ENCODE data around the gene SEC23B. TPM values are rescaled to one million over a fixed set of nuclear protein-coding genes. Genes with fewer than 3 reads are reported as not detected.
A peak's percentile ranks its signal among the peaks of the same experiment; 100 is the strongest.

The SEC23B gene
- total RNA-seq, 4 donors from 2014 or later, result 14.1 to 21.0 (median 18.7) TPM

DNA sequence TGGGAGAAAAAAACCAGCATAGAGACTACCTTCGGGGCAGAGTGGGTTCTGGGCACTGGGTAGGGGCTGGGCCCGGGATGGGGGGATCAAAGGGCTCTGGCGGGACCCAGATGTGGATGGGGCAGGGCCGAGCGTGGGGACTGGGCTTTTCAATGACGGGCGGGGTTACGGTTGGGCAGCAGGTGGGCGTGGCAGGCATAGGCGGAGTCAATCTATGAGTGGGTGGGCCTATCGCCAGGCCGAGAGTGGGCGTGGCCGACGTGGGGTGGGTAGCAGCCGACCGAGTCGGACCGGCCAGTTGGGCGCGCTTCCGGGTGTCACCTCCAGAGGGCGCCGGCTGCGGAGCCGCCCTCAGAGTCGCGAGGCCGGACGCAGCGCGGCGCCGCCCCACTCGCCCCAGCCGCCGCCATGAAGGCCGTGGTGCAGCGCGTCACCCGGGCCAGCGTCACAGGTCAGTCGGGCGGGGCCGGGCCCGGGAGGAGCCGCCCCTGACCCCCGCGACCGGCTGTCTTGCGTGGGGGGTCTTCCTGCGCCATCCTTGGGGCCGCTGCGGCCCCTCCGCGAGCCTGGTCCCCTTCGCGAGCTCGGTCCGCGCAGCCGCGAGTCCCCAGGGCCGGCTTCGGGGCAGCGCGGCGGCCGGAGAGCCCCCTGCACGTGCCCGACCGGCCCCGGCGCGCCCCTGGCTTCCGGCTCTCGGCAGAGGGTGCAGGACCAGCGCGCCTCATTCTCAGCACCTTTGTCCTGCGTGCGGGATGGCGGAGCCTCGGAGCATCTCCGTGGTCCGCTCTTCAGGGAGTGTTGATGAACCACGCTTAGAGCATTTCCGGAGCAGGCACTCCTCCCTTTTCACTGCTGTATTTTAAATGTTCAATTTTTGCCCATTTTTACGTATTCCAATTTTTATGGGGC is 80.2 kb downstream of the SEC23B start, which contains the start of gene DTD1:
TSS of gene DTD1 (plus strand) at position 390 of the 909 bp plus-strand sequence. CDS start at position 409, 19 bp downstream.
- under 1% methylated on average over 49 of the region's 88 CpGs for WGBS

DNA sequence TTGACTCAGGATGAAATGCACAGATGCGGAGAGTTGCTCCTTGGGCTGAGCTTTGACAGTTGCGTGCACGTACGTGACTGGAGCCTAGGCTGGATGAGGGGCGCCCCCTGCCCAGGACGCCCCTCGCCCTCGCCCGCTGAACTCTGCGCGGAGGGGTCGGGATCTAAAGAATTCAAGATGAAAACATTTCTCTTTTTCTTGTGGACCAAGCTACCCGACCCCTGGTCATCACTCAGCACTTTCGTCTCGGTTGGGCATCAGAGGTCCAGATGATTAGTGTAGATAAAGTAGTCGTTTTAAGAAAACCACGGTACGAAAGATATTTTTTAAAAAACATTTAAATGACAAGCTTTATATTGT is 80.8 kb downstream of the SEC23B start:
- H3K4me1 ChIP-seq, result peaks cover 11 to 17% (median 15%) of the 10 kb centered on the region in 4 donors
- H3K27ac ChIP-seq (replicated peaks in 1 of 4), result peak overlapping the region; percentile 78 to 87 (median 83)
- intact Hi-C loops (cut with DNase I), result loop anchor here (10.0 kb wide), 1 partner anchor 206 kb away; no protein-coding TSS in a partner anchor

More for the DNA sequence above, 80.2 kb downstream of the SEC23B start, which contains the start of gene DTD1:
- Histone ChIP-seq H3K4me1 (peaks cover 11 to 17% (median 15%) of the 10 kb centered on the region in 4 donors), H3K27ac (replicated peaks in 1 of 4) (peak within 1 kb of the TSS; percentile 78 to 87 (median 83)), H3K4me3 (peak within 1 kb of the TSS; percentile 86 to 98 (median 94)), H3K9me3 (no peaks in the 10 kb centered on the region), H3K27me3 (no peaks in the 10 kb centered on the region), H3K36me3 (no peaks in the 10 kb centered on the region)
- TF ChIP-seq, protein P1, sequence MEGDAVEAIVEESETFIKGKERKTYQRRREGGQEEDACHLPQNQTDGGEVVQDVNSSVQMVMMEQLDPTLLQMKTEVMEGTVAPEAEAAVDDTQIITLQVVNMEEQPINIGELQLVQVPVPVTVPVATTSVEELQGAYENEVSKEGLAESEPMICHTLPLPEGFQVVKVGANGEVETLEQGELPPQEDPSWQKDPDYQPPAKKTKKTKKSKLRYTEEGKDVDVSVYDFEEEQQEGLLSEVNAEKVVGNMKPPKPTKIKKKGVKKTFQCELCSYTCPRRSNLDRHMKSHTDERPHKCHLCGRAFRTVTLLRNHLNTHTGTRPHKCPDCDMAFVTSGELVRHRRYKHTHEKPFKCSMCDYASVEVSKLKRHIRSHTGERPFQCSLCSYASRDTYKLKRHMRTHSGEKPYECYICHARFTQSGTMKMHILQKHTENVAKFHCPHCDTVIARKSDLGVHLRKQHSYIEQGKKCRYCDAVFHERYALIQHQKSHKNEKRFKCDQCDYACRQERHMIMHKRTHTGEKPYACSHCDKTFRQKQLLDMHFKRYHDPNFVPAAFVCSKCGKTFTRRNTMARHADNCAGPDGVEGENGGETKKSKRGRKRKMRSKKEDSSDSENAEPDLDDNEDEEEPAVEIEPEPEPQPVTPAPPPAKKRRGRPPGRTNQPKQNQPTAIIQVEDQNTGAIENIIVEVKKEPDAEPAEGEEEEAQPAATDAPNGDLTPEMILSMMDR (IDR thresholded peaks at IDR 0.05), result peak; percentile 70 to 83 (median 74)
- no peak for TF ChIP-seq POLR2A (IDR thresholded peaks at IDR 0.05; ENCODE audit: low read depth)
- no peak for TF ChIP-seq EP300 (IDR thresholded peaks at IDR 0.05)
- TF ChIP-seq POLR2AphosphoS5 (IDR thresholded peaks at IDR 0.05), result peak in 1 of 2 donors; percentile 45
- intact Hi-C loops (cut with DNase I), result loop anchor here (10.0 kb wide), 1 partner anchor 207 kb away; no protein-coding TSS in a partner anchor
- peak; percentile 97 for DNase-seq (ENCODE audit: extremely low spot score)

DNA sequence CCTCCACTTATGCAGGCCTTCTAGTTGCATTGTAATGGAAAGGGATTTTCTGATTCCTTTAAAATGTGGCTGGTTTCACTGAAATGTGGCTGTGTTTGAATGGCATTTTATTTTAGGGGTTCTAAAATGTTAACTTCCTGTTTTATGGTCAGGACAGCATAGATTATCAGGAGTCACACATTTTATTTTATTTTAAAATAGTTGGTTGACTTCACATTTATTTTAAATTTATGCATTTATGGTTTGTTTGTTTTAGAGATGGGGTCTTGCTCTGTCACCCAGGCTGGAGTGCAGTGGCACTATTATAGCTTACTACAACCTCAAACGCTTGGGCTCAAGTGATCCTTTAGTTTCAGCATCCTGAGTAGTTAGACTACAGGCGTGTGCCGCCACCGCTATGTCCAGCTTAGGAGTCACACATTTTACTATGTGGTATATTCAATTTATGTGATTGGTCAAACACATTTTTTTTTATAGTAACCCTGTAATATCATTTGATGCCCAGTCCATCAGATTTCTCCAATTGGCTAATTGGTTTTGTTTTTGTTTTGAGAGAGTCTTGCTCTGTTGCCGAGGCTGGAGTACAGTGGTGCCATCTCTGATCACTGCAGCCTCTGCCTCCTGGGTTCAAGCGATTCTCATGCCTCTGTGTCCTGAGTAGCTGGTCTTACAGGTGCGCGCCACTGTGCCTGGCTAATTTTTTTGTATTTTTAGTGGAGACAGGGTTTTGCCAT is 82.4 kb downstream of the SEC23B start:
- Histone ChIP-seq H3K36me3 (peaks cover 0 to 16% (median 15%) of the 10 kb centered on the region in 4 donors), H3K27ac (replicated peaks in 1 of 4) (no peak overlapping the region), H3K4me1 (peaks cover 11 to 17% (median 15%) of the 10 kb centered on the region in 4 donors), H3K9me3 (no peaks in the 10 kb centered on the region), H3K4me3 (no peak overlapping the region), H3K27me3 (no peaks in the 10 kb centered on the region)
- intact Hi-C loops (cut with DNase I), result loop anchor here (10.0 kb wide), 1 partner anchor 205 kb away; no protein-coding TSS in a partner anchor
- WGBS, result 93% methylated on average over 8 of the region's 8 CpGs
- no peak for DNase-seq (ENCODE audit: extremely low spot score)
- no peak for TF ChIP-seq POLR2A (IDR thresholded peaks at IDR 0.05; ENCODE audit: low read depth)
- no peak for TF ChIP-seq POLR2AphosphoS5 (IDR thresholded peaks at IDR 0.05)
- TF ChIP-seq EP300 (IDR thresholded peaks at IDR 0.05), result no peak
- TF ChIP-seq, protein P1 (IDR thresholded peaks at IDR 0.05), result no peak

More for the DNA sequence above, 80.8 kb downstream of the SEC23B start:
- TF ChIP-seq, protein P1 (IDR thresholded peaks at IDR 0.05), result no peak
- TF ChIP-seq EP300 (IDR thresholded peaks at IDR 0.05), result no peak
- TF ChIP-seq POLR2AphosphoS5 (IDR thresholded peaks at IDR 0.05), result no peak
- TF ChIP-seq POLR2A (IDR thresholded peaks at IDR 0.05; ENCODE audit: low read depth), result no peak
- no peak for DNase-seq (ENCODE audit: extremely low spot score)
- 6% methylated on average over 18 of the region's 18 CpGs for WGBS
- H3K9me3 ChIP-seq, result no peaks in the 10 kb centered on the region
- H3K4me3 ChIP-seq, result peak overlapping the region; percentile 86 to 98 (median 94)
- H3K27me3 ChIP-seq, result no peaks in the 10 kb centered on the region
- H3K36me3 ChIP-seq, result peaks cover 0 to 1% (median under 1%) of the 10 kb centered on the region in 4 donors

DNA sequence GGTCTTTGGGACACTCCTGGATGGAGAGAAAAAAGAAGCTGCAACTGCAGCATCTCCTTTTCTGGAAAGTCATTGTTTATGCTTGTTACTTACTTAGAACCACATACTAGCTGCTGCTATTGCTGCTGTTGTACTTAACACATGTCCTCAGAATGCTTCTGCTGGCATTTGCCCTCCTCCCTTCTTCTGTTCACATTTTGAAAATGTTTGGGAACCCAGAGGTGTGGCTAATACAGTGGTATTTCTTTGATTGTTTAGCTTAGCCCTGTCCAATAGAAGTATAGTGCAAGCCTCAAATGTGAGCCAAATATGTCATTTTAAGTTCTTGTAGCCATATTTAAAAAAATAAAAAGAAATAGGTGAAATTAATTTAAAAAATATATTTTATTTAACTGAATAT is 88.5 kb downstream of the SEC23B start:
- TF ChIP-seq, protein P1 (IDR thresholded peaks at IDR 0.05), result no peak
- TF ChIP-seq POLR2A (IDR thresholded peaks at IDR 0.05; ENCODE audit: low read depth), result no peak
- no peaks in the 10 kb centered on the region for H3K4me1 ChIP-seq
- intact Hi-C loops (cut with DNase I), result no loop called here
- DNase-seq (ENCODE audit: extremely low spot score), result no peak
- H3K36me3 ChIP-seq, result peaks cover 0 to 64% (median 49%) of the 10 kb centered on the region in 4 donors
- H3K27ac ChIP-seq (replicated peaks in 1 of 4), result no peak overlapping the region
- no peak overlapping the region for H3K4me3 ChIP-seq
- no peaks in the 10 kb centered on the region for H3K27me3 ChIP-seq
- H3K9me3 ChIP-seq, result no peaks in the 10 kb centered on the region

Measured in esophagus muscularis mucosa (tissue), 4 donors.